ENCODE results near the gene CADM1. TPM values are rescaled to one million over a fixed set of nuclear protein-coding genes. Genes with fewer than 3 reads are reported as not detected.
"Not testable (repeated sequence)": the region's sequence is repeated elsewhere in the genome, so short reads cannot be mapped to it uniquely, and the experiment has no call there.

Gene CADM1
- total RNA-seq, 1 donor from 2014 or later: 35.0 TPM

DNA sequence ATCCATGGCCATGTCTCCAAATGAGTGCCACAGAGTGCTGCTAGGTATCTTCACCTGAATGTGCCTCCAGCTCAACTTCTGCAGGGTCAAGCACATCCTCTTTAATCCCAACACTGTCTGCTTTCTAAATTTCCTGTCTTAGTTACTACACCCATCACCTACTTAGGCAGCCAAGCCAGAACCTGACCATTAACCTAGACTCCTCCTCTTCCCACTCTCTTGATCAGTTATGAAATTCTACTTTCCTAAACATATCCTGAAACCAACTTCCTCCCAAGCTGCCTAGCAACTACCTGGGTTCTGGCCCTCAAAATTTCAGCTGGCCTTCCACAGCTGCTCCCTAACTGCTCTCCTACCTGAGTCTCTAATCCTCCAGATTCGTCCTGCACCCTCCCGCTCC, 22.7 kb downstream of the CADM1 start:
- Histone ChIP-seq H3K4me3 (ENCODE audit: low read length in 3 of 3) (no peak overlapping the region), H3K36me3 (ENCODE audit: control insufficient read depth in 3 of 3, insufficient read depth in 3 of 3, low read length in 3 of 3) (no peaks in the 10 kb centered on the region), H3K9ac (ENCODE audit: low read depth in 1 of 3, low read length in 3 of 3) (no peak overlapping the region), H3K27ac (ENCODE audit: low read depth, low read length) (no peak overlapping the region), H3K27me3 (ENCODE audit: control insufficient read depth in 3 of 3, insufficient read depth in 3 of 3, low read length in 3 of 3) (no peaks in the 10 kb centered on the region), H3K9me3 (ENCODE audit: control insufficient read depth in 3 of 3, low read length in 3 of 3) (no peaks in the 10 kb centered on the region), H3K4me1 (ENCODE audit: control insufficient read depth in 3 of 3, insufficient read depth in 3 of 3, low read length in 3 of 3) (no peaks in the 10 kb centered on the region)

DNA sequence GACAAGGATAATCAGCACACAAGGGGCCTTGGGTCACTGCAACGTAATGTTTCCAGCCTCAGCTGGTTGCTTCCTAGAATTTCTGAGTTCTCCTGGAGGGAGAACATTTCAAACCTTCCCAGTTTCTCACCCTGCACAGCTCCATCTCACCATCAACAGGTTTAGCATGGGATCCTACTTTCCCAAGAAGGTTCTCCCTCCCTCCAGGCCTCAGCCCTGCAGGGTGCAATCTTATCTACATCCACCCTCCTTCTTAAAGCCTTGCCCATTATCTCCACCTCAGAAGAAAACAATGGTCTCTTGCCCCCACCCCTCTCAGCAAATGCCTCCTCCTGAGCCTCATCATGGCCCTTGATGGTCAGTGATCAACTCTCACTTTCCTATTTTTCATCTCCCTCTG, 23.6 kb downstream of the CADM1 start:
- Histone ChIP-seq H3K27ac (ENCODE audit: low read depth, low read length) (no peak overlapping the region), H3K9ac (ENCODE audit: low read depth in 1 of 3, low read length in 3 of 3) (no peak overlapping the region), H3K9me3 (ENCODE audit: control insufficient read depth in 3 of 3, low read length in 3 of 3) (no peaks in the 10 kb centered on the region), H3K36me3 (ENCODE audit: control insufficient read depth in 3 of 3, insufficient read depth in 3 of 3, low read length in 3 of 3) (no peaks in the 10 kb centered on the region), H3K4me3 (ENCODE audit: low read length in 3 of 3) (no peak overlapping the region), H3K27me3 (ENCODE audit: control insufficient read depth in 3 of 3, insufficient read depth in 3 of 3, low read length in 3 of 3) (no peaks in the 10 kb centered on the region), H3K4me1 (ENCODE audit: control insufficient read depth in 3 of 3, insufficient read depth in 3 of 3, low read length in 3 of 3) (no peaks in the 10 kb centered on the region)

DNA sequence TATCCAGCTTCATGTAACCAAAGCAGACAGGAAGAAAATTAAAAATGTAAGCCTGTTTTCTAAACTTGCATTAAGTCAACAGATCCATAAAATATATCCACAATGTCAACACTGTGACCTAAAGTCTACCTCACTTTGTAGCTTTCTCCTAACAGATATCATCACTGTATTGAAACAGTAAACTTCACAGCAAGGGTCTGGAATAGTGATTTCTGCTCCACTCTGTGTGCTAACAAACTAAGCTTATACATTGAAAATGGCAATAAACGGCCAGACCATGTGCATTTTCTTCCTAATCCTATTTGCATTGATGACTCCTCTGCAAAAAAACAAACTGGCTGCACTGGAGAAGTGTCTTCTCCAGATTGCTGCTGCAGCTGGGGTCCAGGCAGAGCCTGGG, 26.8 kb downstream of the CADM1 start:
- Histone ChIP-seq H3K4me1 (ENCODE audit: control insufficient read depth in 3 of 3, insufficient read depth in 3 of 3, low read length in 3 of 3) (no peaks in the 10 kb centered on the region), H3K9ac (ENCODE audit: low read depth in 1 of 3, low read length in 3 of 3) (no peak overlapping the region), H3K27ac (ENCODE audit: low read depth, low read length) (no peak overlapping the region), H3K36me3 (ENCODE audit: control insufficient read depth in 3 of 3, insufficient read depth in 3 of 3, low read length in 3 of 3) (no peaks in the 10 kb centered on the region), H3K4me3 (ENCODE audit: low read length in 3 of 3) (no peak overlapping the region), H3K9me3 (ENCODE audit: control insufficient read depth in 3 of 3, low read length in 3 of 3) (no peaks in the 10 kb centered on the region), H3K27me3 (ENCODE audit: control insufficient read depth in 3 of 3, insufficient read depth in 3 of 3, low read length in 3 of 3) (no peaks in the 10 kb centered on the region)

DNA sequence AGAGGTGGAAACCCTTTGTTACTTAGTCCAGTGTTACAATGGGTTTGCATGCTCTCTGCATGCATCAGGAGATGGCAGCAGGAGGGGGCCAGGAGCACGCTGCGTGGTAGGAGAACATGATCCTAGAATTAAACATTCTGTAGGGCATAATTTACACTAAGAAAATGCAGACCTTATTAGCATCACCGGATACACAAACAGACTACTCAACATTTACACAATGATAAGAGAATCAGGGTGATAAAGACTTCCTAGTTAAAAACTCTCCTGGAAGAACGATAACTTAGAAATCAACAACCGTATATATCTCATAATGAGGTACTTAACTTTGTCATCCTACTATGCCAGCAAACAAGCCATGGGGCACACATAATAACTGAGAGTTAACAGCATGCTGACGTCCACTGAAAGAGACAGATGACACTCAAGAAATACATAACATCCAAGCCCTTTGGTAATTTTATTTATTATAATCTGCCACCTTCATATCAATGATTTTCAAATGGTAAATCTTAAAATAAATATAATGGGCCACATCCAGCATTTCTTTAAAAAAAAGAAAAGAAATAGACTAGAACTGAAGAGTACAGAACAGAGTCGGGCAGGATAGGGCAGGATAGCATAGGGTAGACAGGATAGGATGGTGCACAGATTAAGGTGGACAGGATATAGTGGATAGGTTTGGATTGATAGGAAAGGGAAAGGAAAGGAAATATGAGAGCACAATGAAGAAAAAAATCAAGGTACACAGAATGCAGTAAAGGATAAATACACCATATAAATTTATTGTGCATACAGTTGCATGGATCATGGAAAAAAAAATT, 27.5 kb downstream of the CADM1 start:
- H3K27me3 ChIP-seq (ENCODE audit: control insufficient read depth in 3 of 3, insufficient read depth in 3 of 3, low read length in 3 of 3): no peaks in the 10 kb centered on the region
- H3K36me3 ChIP-seq (ENCODE audit: control insufficient read depth in 3 of 3, insufficient read depth in 3 of 3, low read length in 3 of 3): no peaks in the 10 kb centered on the region
- no peak overlapping the region for H3K9ac ChIP-seq (ENCODE audit: low read depth in 1 of 3, low read length in 3 of 3)
- no peak overlapping the region for H3K4me3 ChIP-seq (ENCODE audit: low read length in 3 of 3)
- H3K27ac ChIP-seq (ENCODE audit: low read depth, low read length): no peak overlapping the region
- no peaks in the 10 kb centered on the region for H3K9me3 ChIP-seq (ENCODE audit: control insufficient read depth in 3 of 3, low read length in 3 of 3)
- no peaks in the 10 kb centered on the region for H3K4me1 ChIP-seq (ENCODE audit: control insufficient read depth in 3 of 3, insufficient read depth in 3 of 3, low read length in 3 of 3)

DNA sequence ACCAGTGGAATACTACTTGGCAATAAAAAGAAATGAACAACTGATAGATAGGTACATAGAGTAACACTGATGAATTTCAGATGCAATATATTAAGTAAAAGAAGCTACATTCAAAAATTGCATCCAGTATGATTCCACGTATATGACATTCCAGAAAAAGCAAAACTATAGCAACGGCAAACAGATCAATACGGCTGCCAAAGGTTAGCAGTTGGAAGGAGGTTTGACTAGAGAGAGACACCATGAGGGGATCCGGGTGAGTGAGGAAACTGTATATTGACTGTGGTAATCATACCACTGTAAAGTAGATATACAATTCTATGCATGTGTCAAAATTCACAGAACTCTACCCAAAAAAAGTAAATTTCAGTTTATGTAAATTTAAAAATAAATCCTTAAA, 28.7 kb downstream of the CADM1 start:
- H3K36me3 ChIP-seq (ENCODE audit: control insufficient read depth in 3 of 3, insufficient read depth in 3 of 3, low read length in 3 of 3): no peaks in the 10 kb centered on the region
- H3K27me3 ChIP-seq (ENCODE audit: control insufficient read depth in 3 of 3, insufficient read depth in 3 of 3, low read length in 3 of 3): no peaks in the 10 kb centered on the region
- no peak overlapping the region for H3K4me3 ChIP-seq (ENCODE audit: low read length in 3 of 3)
- H3K4me1 ChIP-seq (ENCODE audit: control insufficient read depth in 3 of 3, insufficient read depth in 3 of 3, low read length in 3 of 3): peaks cover 0 to 4% (median 0%) of the 10 kb centered on the region in 3 donors
- H3K27ac ChIP-seq (ENCODE audit: low read depth, low read length): no peak overlapping the region
- H3K9me3 ChIP-seq (ENCODE audit: control insufficient read depth in 3 of 3, low read length in 3 of 3): no peaks in the 10 kb centered on the region
- no peak overlapping the region for H3K9ac ChIP-seq (ENCODE audit: low read depth in 1 of 3, low read length in 3 of 3)

DNA sequence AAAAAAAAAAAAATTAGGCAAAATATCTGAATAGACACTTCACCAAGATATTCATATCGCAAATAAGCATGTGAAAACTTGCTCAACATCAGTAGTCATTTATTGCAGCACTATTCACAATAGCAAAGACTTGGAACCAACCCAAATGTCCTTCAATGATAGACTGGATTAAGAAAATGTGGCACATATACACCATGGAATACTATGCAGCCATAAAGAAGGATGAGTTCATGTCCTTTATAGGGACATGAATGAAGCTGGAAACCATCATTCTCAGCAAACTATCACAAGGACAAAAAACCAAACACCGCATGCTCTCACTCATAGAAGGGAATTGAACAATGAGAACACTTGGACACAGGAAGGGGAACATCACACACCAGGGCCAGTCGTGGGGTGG, 29.9 kb downstream of the CADM1 start:
- H3K4me3 ChIP-seq (ENCODE audit: low read length in 3 of 3); H3K9me3 ChIP-seq (ENCODE audit: control insufficient read depth in 3 of 3, low read length in 3 of 3); H3K4me1 ChIP-seq (ENCODE audit: control insufficient read depth in 3 of 3, insufficient read depth in 3 of 3, low read length in 3 of 3); H3K27ac ChIP-seq (ENCODE audit: low read depth, low read length); H3K9ac ChIP-seq (ENCODE audit: low read depth in 1 of 3, low read length in 3 of 3); H3K27me3 ChIP-seq (ENCODE audit: control insufficient read depth in 3 of 3, insufficient read depth in 3 of 3, low read length in 3 of 3); H3K36me3 ChIP-seq (ENCODE audit: control insufficient read depth in 3 of 3, insufficient read depth in 3 of 3, low read length in 3 of 3): not testable (repeated sequence)

DNA sequence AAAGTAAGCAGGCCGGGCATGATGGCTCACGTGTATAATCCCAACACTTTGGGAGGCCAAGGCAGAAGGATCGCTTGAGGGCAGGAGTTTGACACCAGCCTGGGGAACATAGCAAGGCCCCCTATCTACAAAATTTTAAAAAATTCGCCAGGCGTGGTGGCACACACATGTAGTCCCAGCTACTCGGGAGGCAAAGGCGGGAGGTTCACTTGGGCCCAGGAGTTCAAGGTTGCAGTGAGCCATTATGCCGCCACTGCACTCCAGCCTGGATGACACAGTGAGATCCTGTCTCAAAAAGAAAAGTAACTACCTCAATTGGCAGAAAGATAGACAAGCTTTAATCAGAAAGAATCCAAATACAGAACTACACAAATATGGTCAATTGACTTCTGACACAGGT, 31.0 kb downstream of the CADM1 start:
- Histone ChIP-seq H3K36me3 (ENCODE audit: control insufficient read depth in 3 of 3, insufficient read depth in 3 of 3, low read length in 3 of 3) (no peaks in the 10 kb centered on the region), H3K27me3 (ENCODE audit: control insufficient read depth in 3 of 3, insufficient read depth in 3 of 3, low read length in 3 of 3) (no peaks in the 10 kb centered on the region), H3K4me1 (ENCODE audit: control insufficient read depth in 3 of 3, insufficient read depth in 3 of 3, low read length in 3 of 3) (peaks cover 0 to 4% (median 0%) of the 10 kb centered on the region in 3 donors), H3K9ac (ENCODE audit: low read depth in 1 of 3, low read length in 3 of 3) (no peak overlapping the region), H3K27ac (ENCODE audit: low read depth, low read length) (no peak overlapping the region), H3K9me3 (ENCODE audit: control insufficient read depth in 3 of 3, low read length in 3 of 3) (no peaks in the 10 kb centered on the region), H3K4me3 (ENCODE audit: low read length in 3 of 3) (no peak overlapping the region)

DNA sequence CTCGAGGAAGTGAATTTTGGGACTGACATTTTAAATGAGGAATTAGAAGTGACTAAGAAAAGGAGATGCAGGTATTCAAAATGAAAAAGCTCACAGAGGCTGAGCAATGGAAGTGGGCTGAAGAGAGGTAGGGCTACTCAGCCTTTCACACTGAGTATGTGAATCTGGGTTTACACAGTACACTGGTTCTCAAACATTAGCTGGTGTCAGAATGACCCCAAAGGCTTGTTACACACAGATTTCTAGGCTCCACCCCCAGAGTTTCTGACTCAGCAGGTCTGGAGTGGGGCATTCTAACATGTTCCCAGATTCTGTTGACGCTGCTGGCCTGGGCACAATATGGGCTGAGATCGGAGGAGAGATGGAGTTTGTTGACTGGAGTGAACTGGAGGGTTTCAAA, 32.8 kb downstream of the CADM1 start:
- Histone ChIP-seq H3K4me3 (ENCODE audit: low read length in 3 of 3) (no peak overlapping the region), H3K27ac (ENCODE audit: low read depth, low read length) (no peak overlapping the region), H3K9ac (ENCODE audit: low read depth in 1 of 3, low read length in 3 of 3) (no peak overlapping the region), H3K4me1 (ENCODE audit: control insufficient read depth in 3 of 3, insufficient read depth in 3 of 3, low read length in 3 of 3) (peaks cover 0 to 4% (median 0%) of the 10 kb centered on the region in 3 donors), H3K27me3 (ENCODE audit: control insufficient read depth in 3 of 3, insufficient read depth in 3 of 3, low read length in 3 of 3) (no peaks in the 10 kb centered on the region), H3K36me3 (ENCODE audit: control insufficient read depth in 3 of 3, insufficient read depth in 3 of 3, low read length in 3 of 3) (no peaks in the 10 kb centered on the region), H3K9me3 (ENCODE audit: control insufficient read depth in 3 of 3, low read length in 3 of 3) (no peaks in the 10 kb centered on the region)

DNA sequence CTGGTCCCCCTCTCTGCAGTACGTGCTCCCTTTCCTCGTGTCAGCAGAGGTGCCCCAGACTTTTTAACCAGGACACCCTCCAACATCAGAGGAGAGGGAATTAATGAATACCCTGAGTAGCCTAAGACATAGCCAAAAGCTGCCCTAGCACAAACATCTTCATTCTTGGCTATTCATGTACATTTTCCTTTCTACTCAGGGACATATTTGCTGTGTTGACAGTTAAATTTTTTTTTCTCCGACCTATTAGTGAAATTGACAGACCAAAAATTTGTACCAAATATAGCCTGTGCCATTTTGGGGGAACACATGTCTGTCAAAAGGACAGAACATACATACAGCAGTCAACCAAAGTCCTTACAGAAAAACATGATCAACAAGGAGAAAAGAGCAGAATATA, 33.3 kb downstream of the CADM1 start:
- Histone ChIP-seq H3K4me3 (ENCODE audit: low read length in 3 of 3) (no peak overlapping the region), H3K27me3 (ENCODE audit: control insufficient read depth in 3 of 3, insufficient read depth in 3 of 3, low read length in 3 of 3) (no peaks in the 10 kb centered on the region), H3K36me3 (ENCODE audit: control insufficient read depth in 3 of 3, insufficient read depth in 3 of 3, low read length in 3 of 3) (no peaks in the 10 kb centered on the region), H3K4me1 (ENCODE audit: control insufficient read depth in 3 of 3, insufficient read depth in 3 of 3, low read length in 3 of 3) (peaks cover 0 to 4% (median 0%) of the 10 kb centered on the region in 3 donors), H3K27ac (ENCODE audit: low read depth, low read length) (no peak overlapping the region), H3K9ac (ENCODE audit: low read depth in 1 of 3, low read length in 3 of 3) (no peak overlapping the region), H3K9me3 (ENCODE audit: control insufficient read depth in 3 of 3, low read length in 3 of 3) (no peaks in the 10 kb centered on the region)

DNA sequence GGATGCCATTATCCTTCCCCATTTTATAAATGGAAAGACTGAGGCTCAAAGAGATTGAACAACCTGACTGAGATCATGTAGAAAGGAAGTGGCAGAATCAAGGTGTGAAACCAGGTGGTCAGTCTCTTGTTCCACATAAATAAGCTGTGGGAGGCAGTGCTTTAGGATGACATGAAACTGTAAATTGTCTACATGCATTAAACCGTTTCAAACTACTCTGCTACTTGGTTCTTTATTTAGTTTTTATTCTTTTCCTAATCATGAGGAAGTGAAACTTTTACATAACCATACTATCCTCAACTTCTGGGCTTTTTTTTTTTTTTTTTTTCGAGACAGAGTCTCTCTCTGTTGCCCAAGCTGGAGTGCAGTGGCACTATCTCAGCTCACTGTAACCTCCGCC, 34.9 kb downstream of the CADM1 start:
- Histone ChIP-seq H3K27ac (ENCODE audit: low read depth, low read length) (no peak overlapping the region), H3K4me1 (ENCODE audit: control insufficient read depth in 3 of 3, insufficient read depth in 3 of 3, low read length in 3 of 3) (peaks cover 0 to 4% (median 0%) of the 10 kb centered on the region in 3 donors), H3K27me3 (ENCODE audit: control insufficient read depth in 3 of 3, insufficient read depth in 3 of 3, low read length in 3 of 3) (no peaks in the 10 kb centered on the region), H3K9me3 (ENCODE audit: control insufficient read depth in 3 of 3, low read length in 3 of 3) (no peaks in the 10 kb centered on the region), H3K4me3 (ENCODE audit: low read length in 3 of 3) (no peak overlapping the region), H3K36me3 (ENCODE audit: control insufficient read depth in 3 of 3, insufficient read depth in 3 of 3, low read length in 3 of 3) (no peaks in the 10 kb centered on the region), H3K9ac (ENCODE audit: low read depth in 1 of 3, low read length in 3 of 3) (no peak overlapping the region)
